AG08395 (cell line): ENCODE measurements around the gene INSYN2B.
A peak's percentile ranks its signal among the peaks of the same experiment; 100 is the strongest.

Experiments used
- DNase-seq: peaks from one replicate; pipeline ENCODE4 v3.0.0; 2012; ENCODE audit warnings: mixed read lengths, low spot score

The INSYN2B gene

DNA sequence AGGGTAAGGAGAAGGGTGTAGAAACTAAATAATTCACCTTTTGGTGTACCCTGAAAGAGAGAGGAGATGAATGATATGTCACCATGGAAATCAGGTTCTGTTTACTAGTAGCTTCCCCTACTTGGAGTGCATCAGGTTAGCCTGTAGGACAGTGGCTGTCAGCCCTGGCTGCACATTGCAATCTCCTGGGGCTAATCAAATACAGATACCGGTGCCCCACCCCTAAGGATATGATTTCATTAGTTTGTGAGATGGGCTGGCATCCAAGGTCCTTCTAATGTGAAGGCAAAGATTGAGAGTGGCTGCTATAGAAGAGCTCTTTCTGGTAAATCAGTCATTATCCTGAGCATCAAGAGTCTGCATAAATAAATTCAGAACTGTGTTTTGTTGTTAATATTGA is 47.2 kb downstream of the INSYN2B start:
- DNase-seq, result no peak

DNA sequence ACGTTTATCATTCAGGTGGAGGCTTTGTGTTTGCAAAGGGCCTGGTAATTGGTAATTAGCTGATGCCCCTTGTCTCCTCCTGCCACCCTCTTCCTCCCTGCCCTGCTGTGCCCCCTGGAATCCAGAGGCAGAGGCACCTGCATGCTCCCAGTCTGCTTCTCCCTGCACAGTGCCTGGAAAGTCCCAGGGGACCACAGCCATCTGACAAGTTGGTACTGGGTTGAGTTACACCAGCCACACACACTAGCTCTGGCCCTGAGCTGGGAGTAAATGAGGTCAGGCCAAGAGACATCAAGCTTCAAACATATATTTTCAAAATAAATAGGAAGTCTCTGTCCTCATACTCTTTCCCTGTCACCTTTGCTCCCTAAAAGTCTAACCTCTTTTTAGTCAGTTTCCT is 56.3 kb downstream of the INSYN2B start:
- no peak for DNase-seq

DNA sequence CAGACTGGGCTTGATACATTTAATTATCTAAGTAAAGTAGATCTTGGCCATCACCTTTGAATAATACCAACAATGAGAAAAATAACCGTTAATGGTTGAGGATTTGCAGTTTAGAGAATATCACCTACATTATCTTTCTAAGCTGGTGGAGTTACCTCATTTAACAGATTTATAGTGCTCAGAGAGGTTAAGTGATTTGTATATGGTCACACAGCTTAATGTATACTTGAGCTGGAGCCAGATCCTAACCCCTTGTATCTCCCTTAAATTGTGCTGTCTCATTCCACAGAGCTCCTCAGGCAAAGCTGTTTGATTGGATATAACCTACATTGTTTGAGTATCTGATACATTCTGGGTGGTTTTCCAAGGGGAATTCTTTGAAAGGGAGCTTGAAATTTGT is 57.8 kb downstream of the INSYN2B start:
- DNase-seq, result no peak

DNA sequence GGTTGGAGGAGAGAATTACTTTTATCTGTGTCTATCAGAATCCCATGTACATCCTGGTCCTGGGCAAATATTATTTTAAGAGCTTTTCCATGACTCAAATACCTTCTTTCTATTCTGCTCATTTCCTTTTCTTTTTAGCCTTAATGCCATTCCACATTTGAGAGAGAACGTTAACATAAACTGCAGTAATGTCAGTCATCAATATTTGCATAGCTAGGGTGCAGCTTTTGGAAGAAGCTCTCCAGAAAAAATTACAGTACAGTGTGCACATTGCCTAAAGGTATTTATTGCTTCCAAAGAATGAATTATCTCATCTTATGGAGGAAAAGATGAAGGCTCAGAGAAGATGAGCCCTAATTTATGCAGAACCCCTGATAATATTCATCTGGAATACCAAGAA is 58.3 kb downstream of the INSYN2B start:
- no peak for DNase-seq

DNA sequence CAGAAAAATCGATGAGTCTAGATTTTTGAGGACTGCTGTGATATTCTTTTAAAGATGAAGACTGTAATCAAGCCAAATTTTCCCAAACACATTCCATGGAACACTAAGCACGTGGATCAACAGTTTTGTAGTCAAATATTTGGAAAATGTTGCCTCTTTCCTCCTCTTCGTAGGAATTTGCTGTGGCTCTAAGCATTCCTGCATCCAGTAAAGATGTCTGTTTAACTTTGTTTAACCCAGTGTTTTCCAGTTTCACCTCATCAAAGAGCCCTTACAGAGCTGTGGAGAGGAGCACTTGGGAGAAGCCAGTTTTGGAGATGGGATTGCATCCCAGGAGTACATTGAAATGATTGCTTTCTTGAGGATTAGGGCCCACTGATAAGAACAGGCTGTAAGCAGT is 58.9 kb downstream of the INSYN2B start:
- DNase-seq, result no peak

DNA sequence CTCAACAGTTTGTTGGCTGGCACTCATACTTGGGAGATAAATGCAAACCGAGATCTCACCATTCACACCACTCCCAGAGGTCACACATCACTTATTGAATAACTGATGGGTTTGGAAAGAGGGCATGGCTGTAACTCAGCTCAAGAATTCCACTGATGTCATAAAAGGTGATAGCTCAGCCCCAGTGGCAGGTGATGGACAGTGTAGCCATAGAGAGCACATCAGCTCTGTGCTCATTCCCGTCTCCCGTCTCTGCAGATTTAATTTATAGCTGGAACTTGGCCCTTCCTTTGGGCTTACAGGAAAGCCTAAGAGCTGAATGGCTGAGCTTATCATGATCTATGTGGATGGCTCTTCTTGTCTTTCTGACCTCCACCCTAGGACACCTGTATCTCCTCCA is 59.8 kb downstream of the INSYN2B start:
- no peak for DNase-seq

DNA sequence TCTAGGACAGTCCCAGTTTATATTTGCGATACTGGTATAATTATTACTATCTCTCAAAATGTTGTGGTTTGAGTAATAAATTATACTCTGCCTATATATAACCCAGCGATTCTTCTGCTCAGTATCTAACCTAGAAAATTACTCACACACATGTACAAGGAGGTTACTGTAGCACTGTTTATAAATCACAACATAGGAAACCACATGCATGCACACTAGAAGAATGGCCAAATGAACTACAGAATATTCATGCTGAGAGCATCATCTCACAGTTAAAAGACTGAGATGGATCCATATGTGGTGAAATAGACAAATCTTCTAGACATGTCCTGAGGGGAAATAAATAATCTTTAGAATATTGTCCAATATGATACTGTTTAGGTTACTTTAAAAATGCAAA is 62.1 kb downstream of the INSYN2B start:
- DNase-seq, result no peak

DNA sequence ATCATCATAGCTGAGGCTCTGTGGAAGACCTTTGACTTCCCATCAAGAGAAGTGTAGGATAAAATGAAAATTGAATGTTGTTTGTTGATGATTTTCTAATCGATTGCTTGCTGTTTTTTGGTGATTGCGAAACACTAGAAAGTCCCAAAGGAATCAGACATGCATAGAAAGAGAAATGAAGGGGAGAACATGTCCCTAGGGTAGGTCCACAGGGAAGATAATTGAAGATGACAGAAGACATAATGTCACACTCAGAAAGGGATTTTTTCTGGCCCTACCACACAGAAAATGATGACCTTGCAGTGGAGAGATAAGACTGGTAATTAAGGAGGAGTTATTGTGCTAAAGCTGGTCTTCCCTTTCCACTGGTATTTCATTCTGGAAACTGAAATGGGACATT is 62.8 kb downstream of the INSYN2B start:
- no peak for DNase-seq

DNA sequence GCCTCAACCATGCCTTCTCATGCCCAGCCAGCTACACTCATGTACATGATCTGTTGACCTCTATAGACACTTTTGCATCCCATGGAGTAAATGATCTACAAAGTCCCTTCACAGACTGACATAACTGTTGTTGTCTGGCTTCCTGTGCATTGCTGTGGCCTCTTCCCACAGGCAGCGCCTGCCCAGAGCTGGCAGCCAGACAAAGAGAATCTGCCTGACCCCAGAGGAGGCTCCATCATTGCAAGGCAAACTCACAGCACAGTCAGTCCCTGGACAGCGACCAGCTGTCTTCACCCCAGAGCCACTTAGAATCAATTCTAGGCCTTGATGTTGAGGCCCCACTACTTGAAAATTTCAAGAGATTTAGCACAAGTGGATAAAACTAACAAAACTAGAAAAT is 65.5 kb downstream of the INSYN2B start:
- DNase-seq, result peak; percentile 89

DNA sequence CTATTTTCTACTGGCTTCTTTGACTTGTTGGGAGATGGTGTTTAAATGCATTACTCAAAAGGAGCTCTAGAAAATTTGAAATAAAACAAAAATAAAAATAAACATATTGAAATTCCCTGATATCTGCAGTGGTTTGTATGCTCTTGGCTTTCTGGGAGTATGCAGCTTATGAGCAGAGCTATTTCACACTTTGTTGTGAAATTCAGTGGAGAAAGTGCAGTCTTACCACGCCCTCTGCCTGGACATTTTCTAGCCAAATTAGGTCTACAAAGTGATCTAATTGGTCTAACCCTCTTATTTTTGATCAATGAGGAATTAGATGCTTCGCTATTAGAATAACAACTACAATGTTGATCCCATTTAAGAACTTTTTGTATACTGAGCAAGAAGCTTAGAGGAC is 66.8 kb downstream of the INSYN2B start:
- no peak for DNase-seq

DNA sequence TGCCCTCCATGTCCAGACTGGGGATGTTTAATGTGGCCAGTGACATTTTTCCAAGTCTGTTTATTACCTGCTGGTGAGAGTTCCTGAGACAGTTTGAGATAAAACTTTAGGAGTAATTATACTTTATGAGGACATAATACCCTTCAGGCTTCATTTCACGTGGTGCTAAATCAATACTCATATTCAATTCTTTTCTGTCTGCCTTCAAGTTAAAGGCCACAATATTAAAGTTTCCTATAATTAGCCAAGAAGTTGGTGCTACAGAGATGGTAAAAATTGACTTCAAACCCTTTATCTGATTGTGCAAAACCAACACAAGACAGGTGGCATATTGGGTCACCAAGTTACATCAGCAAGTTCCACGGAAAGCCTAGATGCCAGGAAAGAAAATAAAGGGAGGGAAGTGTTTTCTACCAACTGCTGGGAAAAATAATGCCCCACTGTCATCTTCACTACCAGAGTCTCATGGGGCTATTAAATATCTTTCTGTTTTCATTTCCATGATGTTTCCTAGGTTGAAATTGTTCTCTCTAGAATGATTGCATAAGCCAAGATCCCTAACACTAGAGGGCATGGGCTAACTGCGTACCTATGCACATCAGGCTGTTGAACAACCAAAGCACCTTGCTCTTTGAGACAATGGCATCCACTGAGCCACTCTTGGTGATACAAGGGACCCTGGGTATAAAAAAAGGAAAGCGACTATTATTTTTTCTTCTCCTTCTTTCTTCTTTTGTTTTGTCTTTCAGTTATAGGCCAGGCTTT is 68.7 kb downstream of the INSYN2B start:
- no peak for DNase-seq

DNA sequence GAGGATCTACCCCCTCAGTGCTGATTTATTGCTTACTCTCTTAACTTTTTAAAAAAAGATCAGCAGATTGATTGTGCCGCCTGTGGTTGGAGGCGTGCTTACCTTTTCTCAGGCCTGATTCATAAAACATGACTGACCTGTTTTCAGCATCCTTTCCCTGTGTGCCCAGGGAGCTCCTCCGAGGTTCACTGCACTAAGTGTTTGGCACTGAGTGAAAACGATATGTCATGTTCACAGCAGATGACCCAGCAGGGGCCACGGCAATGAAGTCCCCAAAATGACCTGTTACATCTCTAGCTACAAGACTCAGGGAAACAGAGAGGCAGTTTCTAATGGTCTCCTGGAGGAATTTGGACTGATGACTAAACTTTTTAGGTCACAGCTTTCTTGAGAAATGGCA is 69.9 kb downstream of the INSYN2B start:
- DNase-seq, result no peak

DNA sequence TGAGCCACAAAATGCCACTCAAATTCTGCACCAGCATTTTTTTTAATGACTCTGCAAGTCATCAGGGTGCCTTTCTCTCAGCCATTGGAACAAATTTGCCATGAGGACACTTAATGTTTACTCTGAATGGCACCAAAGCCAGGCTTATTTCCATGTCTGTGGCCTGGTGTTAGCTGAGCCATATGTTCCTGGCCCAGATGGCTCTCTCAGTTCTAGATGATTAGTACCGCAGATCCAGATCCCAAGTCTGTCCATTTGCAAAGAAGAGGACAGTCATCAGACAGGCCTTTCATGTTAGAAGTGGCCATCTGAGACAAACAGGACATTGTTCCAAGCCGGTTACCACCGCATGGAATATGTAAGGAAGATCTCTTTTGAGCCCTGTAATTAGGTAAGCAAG is 70.3 kb downstream of the INSYN2B start:
- no peak for DNase-seq

DNA sequence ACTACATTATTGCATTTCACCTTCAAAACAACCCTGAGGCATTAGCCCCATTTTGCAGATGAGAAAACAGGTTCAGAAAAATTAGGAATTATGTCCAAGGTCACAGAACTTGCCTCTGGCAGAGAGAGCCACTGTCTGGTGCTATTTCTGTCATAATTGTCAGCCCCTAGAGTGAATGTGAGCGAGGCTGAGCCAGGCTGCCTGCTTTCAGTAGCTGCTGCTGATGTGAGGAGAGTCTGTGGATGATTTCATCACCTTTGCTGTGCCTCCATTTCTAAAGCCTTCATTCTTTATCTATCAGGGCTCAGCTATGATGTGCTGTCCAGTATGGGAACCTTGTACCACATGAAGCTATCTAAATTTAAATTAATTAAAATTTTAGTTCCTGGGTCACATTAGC is 71.4 kb downstream of the INSYN2B start:
- DNase-seq, result no peak

DNA sequence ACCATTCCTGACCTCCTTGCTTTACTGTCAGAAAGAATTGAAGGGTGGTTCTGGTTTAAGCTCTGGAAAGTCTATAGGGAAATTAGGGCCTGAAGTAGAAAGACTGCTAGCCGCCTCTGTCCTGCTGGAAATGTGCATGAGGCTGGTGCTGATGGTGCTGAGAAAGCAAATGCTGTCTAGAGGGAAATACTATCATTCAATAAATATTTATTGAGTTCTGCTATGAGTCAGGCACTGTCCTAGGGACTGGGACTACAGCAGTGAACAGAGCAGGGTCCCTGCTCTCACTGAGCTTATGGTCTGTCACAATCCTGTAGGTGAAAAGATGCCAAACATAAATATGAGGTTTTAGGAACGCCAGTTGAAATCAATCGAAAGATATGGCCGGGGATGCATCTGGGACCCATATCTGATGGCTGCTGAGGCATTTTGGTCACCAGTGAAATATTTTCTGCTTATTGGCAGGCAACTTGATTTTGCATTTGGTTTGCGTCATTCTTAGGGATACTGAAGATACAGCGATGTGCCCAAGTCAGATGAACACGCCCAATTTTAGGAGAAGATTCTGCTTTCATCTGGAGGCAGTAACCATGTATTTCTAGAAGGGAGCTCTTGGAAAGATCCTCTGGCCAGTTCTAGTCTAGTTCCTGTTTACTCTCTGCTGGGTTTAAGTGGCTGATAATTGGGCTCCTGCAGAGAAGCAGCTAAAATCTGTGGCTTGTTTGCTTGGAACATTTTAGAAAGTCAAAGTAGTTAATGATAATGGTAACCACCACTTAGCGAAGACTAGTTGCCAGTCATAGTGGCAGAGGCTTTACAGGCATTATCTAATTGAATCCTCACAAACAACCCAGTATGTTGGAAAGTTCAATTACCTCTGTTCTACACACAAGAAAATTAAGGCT is 73.3 kb downstream of the INSYN2B start:
- peak; percentile 73 for DNase-seq

DNA sequence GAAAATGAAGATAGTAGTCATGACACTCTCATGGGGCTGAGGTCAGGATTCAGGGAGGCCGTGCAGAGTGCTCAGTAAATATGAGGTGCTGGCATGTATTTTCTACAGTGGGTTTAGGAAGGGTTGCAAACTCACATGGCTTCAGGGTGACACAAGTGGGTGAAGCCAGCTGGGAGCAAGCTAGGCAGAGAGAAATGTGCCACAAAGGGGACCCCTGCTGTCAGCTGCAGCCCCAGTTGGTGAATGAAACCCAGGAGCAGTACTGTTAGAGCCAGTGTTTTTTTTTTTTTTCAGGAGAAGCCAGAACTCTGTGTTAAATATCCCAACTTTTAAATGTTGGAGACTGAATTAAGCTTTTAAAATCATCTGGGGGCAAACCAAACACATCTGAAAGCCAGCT is 75.3 kb downstream of the INSYN2B start:
- DNase-seq, result no peak

DNA sequence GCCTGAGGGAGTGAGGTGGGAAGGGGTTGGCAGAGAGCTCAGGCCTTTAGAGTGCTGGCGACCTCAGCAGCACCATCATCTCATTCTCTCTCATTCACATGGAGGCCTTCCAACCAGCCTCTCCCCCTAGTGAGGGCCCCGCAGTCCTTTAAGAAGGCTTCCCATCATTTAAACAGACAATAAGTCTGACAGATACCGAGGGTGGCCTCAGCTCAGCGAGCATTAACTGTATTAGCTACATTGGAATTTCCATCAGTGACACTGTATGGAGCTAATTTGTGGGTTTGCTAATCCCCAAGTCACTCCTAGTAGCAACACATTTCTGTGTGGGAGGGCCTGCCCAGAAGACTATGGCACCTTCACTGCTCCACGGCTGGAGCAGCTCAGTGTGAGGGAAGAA is 75.8 kb downstream of the INSYN2B start:
- no peak for DNase-seq

DNA sequence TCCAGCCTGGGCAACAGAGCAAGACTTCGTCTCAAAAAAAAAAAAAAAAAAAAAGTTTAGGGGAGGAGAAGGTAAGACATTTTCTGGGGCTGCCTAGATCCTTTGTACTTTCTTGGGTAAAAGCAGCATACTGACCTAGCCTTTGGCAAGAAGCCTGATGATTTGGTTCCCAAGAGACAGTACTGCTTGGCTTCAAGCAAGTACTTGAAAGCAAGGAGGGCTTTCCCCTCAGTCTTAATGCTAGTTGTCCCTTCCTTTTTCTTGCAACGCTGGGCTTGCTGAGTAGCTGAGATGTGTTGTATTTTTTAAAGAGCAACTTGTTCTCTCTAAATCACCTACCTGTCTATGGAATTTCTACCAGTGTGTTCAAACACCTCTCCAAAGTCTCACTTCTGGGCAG is 76.2 kb downstream of the INSYN2B start:
- DNase-seq, result peak; percentile 31

DNA sequence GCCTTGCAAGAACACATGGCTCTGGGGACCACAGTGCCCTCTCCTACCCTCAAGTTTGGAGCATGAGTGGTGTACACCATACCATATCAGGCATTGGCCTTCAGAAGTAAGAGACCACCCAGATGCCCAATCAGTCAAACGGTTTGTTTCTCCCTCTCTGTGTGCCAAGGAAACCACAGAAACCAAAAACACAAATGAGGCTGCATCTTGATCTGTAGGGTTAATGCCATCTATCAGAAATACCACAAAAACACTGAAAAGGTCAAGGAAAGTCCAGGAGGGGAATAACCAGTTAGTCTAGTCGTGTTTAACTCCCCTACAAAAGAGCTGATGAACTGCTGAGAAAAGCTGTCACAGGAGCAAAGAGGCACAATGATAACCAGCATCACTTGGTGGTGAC is 78.4 kb downstream of the INSYN2B start:
- DNase-seq, result no peak

DNA sequence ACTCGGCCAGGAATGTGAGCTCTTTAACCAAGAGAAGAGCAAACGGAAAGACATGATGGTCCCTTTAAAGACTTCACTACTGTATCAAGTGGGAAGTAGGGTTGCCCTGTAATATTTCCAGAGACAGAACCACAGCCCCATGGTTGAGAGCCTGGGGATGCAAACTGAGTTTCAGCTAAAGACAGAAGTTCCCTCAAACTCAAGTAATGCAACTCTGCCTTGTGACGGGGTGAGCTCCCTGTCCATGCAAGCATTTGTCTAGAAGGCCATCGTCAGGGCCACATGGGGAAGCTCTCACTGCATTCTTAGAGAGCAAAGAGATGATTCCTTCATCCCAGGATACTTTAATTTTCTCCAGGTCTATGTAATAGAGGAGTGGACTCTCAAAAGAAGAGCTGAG is 82.8 kb downstream of the INSYN2B start:
- DNase-seq, result no peak

DNA sequence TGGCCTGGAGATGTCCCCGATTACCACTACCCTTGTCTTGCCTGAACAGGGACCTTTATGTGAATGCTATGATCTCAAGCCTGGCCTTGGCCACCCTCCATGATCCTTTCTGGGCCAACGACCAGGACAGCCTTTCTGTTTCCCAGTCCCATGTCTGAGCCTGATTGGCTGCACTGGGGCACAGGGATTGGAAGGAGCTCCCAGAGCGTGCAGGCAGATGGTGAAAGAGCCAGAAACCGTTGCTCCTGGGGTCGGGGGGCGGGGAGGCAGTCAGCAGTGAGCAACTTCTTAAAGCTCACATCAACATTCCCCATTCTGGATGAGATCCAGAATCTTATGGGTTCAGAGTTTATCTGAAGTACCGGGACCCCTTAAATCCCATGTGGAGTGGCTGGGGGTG is 84.4 kb downstream of the INSYN2B start:
- DNase-seq, result peak; percentile 30

DNA sequence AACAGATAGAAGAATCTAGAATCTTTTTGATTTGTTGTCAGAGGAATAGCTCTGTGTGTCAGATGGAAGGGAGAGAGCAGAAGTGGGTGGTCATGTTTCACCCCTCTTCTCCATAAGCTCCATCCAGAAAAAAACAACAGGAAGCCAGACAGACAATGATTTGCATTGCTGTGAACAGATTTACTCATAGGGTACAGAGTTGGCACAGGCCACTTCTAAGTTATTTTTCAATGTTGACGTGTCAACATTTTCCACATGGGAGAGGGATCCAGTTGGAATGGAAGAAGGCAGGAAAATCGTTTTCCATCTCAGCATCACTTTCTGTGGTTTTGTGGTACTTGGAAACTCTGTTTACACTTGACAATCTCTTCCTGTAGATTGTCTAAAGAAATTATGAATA is 86.7 kb downstream of the INSYN2B start:
- peak; percentile 47 for DNase-seq

DNA sequence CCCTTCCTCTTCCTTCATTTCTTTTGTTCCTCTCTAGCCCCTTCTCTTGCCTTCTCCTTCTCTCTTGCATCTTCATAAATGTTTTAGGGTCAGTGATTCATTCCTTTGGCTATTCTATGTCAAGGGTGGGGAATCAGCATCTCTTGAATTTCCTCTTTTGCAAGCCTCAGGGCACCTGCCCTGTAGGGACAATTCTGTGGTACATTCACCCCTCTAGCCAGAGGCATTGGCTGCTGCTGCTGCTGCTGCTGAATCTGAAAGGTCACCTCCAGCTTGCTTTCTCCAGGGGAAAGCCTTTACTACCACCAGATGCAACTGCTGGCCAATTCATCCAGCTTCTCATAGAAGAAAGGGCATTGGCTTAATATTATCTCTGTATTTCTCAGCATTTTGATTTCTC is 87.3 kb downstream of the INSYN2B start:
- DNase-seq, result peak; percentile 11

DNA sequence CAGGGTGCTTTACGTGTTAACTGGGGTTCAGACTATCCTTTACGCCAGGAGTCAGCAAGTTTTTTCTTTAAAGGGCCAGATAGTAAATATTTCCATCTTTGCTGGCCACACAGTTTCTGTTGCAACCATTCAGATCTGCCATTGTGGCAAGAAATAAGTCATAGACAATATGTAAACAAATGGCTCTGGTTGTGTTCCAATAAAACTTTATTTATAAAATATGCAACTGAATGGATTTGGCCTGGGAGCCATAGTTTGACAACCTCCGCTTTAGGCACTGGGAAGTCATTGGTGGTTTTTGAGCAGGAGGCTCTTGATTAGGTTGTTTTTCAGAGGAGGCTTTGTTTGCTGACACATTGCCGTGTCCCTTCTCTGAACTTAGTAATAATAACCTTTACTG is 90.7 kb downstream of the INSYN2B start:
- no peak for DNase-seq
